Osteocyte (in vitro differentiated cells): ENCODE measurements around the gene SLC25A13. TPM values are rescaled to one million over a fixed set of nuclear protein-coding genes. Genes with fewer than 3 reads are reported as not detected.

ENCODE experiments used
- DNase-seq: peaks from one replicate; pipeline ENCODE4 v3.0.0; 2021; ENCODE audit warnings: mixed read lengths; ENCODE audit not compliant: unreplicated experiment; ENCODE audit errors: extremely low spot score
- H3K27ac Mint-ChIP-seq: one replicate; pipeline ENCODE4 v1.8.0; 2021; ENCODE audit warnings: mild to moderate bottlenecking, mixed read lengths; ENCODE audit not compliant: unreplicated experiment
- H3K27me3 Mint-ChIP-seq: one replicate; pipeline ENCODE4 v1.8.0; 2021; ENCODE audit warnings: mixed read lengths; ENCODE audit not compliant: unreplicated experiment
- H3K36me3 Mint-ChIP-seq: one replicate; pipeline ENCODE4 v1.8.0; 2021; ENCODE audit warnings: mixed read lengths; ENCODE audit not compliant: unreplicated experiment
- H3K4me1 Mint-ChIP-seq: one replicate; pipeline ENCODE4 v1.8.0; 2021; ENCODE audit warnings: mixed read lengths; ENCODE audit not compliant: unreplicated experiment
- H3K4me3 Mint-ChIP-seq: one replicate; pipeline ENCODE4 v1.8.0; 2021; ENCODE audit warnings: mild to moderate bottlenecking, moderate library complexity, mixed read lengths; ENCODE audit not compliant: unreplicated experiment
- H3K9me3 Mint-ChIP-seq: one replicate; pipeline ENCODE4 v1.8.0; 2021; ENCODE audit warnings: mixed read lengths; ENCODE audit not compliant: unreplicated experiment
- total RNA-seq: library from RNA; stranded (reverse); gene quantifications from 2 replicates; pipeline ENCODE4 v1.2.1, GENCODE V29; 2021
- TF ChIP-seq, protein P1 (sequence below): fragments of 200-600 bp; sonication (generic); IDR thresholded peaks from 2 replicates; pipeline ENCODE4 v1.5.0; 2021; ENCODE audit warnings: antibody characterized with exemption, mild to moderate bottlenecking, moderate library complexity

The SLC25A13 gene
- total RNA-seq, 1 donor from 2014 or later: 29.3 TPM

DNA sequence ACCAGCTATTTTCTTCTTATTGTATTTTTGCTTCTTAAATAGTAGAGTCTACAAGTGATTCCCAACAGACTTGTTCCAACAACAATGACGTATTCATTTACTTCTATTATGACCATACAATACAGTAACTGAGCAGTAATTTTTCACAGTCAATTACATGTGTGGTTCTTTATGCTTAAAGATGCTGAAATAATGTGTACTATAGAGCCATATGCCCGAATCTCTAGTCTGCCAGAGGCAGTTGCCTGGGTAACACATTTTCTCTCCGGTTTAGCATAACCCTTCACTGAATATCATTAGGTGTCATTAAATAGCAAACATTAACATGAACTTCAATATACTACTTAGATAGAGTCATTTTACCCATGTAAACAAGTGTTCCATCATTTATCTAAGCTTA is 75.0 kb downstream of the SLC25A13 start:
- H3K36me3 Mint-ChIP-seq: no peaks in the 10 kb centered on the region
- DNase-seq: no peak
- H3K4me3 Mint-ChIP-seq: no peak overlapping the region
- H3K9me3 Mint-ChIP-seq: peaks cover 7% of the 10 kb centered on the region
- no peaks in the 10 kb centered on the region for H3K4me1 Mint-ChIP-seq
- no peaks in the 10 kb centered on the region for H3K27me3 Mint-ChIP-seq
- TF ChIP-seq, protein P1, sequence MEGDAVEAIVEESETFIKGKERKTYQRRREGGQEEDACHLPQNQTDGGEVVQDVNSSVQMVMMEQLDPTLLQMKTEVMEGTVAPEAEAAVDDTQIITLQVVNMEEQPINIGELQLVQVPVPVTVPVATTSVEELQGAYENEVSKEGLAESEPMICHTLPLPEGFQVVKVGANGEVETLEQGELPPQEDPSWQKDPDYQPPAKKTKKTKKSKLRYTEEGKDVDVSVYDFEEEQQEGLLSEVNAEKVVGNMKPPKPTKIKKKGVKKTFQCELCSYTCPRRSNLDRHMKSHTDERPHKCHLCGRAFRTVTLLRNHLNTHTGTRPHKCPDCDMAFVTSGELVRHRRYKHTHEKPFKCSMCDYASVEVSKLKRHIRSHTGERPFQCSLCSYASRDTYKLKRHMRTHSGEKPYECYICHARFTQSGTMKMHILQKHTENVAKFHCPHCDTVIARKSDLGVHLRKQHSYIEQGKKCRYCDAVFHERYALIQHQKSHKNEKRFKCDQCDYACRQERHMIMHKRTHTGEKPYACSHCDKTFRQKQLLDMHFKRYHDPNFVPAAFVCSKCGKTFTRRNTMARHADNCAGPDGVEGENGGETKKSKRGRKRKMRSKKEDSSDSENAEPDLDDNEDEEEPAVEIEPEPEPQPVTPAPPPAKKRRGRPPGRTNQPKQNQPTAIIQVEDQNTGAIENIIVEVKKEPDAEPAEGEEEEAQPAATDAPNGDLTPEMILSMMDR: no peak
- no peak overlapping the region for H3K27ac Mint-ChIP-seq

DNA sequence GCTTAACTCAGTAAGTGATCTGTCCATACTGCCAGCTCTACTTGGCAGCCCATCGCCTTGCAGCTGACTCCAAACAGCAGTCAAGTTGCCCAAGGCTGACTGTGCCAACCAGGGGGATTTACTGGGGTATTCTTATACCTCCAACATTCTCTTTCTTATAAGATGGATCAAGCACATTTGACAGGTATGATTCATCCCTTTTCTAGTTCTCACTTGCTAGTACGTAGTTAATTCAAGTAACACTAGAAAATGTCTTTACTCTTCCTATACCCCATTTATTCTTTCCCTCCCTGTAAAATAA is 77.0 kb downstream of the SLC25A13 start:
- no peaks in the 10 kb centered on the region for H3K27me3 Mint-ChIP-seq
- TF ChIP-seq, protein P1: no peak
- DNase-seq: no peak
- no peak overlapping the region for H3K27ac Mint-ChIP-seq
- no peaks in the 10 kb centered on the region for H3K4me1 Mint-ChIP-seq
- no peaks in the 10 kb centered on the region for H3K36me3 Mint-ChIP-seq
- no peaks in the 10 kb centered on the region for H3K9me3 Mint-ChIP-seq
- no peak overlapping the region for H3K4me3 Mint-ChIP-seq

DNA sequence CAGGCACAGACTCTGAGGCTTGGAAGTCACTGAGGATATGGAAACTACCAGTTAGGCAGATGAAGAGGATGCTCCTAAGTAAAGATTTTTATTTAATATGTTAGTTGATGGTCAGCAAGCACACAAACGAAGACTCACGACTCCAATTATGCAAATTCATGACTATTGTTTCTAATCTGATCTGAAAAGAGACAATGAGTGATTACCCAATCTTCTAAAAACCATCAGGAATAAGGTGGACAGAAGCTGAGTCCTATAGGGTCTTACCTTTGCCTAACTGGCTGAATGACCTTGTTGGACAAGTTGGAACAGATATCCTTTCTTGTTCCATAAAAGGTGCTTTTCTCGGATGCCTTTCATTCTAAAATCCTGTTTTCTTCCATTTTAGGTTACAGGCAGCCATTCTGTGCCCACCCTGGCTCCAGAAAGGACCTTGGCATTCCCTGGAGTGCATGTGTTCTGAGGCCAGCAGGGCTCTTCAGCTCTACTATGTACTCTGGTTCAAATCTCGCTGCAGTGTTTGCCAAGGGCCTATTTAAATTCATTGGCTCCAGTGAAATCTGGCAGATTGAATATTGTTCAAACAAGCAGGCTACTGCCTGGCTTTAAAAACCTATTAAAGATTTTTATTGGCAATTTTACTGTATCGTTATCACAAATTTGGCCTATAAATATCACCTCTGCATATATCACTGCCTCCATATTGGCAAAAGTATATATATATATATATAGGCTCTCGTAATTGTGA is 77.5 kb downstream of the SLC25A13 start:
- no peak overlapping the region for H3K4me3 Mint-ChIP-seq
- H3K27me3 Mint-ChIP-seq: no peaks in the 10 kb centered on the region
- TF ChIP-seq, protein P1: no peak
- H3K27ac Mint-ChIP-seq: no peak overlapping the region
- peaks cover under 1% of the 10 kb centered on the region for H3K4me1 Mint-ChIP-seq
- no peaks in the 10 kb centered on the region for H3K36me3 Mint-ChIP-seq
- H3K9me3 Mint-ChIP-seq: no peaks in the 10 kb centered on the region
- no peak for DNase-seq

DNA sequence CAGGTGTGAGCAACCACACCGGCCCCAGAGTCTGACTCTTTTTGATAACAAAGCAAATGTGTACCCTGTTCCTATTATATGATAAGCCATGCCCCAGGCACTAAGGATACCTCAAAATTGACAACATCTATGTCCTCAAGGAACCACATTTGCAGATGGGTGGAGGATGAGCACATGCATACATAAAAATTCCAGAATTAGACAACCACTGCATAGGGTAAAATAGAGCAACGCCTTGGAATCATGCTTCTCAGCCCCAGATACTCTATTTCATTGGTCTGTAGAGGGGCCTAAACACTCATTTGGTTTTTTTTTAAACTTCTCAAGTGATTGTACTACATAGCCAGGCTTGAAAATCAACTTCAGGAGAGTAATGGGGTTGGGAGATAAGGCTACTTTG is 78.7 kb downstream of the SLC25A13 start:
- Mint-ChIP-seq H3K27ac (no peak overlapping the region), H3K9me3 (no peaks in the 10 kb centered on the region), H3K4me3 (no peak overlapping the region), H3K4me1 (peaks cover 6% of the 10 kb centered on the region), H3K36me3 (no peaks in the 10 kb centered on the region), H3K27me3 (no peaks in the 10 kb centered on the region)
- no peak for DNase-seq
- TF ChIP-seq, protein P1: no peak

DNA sequence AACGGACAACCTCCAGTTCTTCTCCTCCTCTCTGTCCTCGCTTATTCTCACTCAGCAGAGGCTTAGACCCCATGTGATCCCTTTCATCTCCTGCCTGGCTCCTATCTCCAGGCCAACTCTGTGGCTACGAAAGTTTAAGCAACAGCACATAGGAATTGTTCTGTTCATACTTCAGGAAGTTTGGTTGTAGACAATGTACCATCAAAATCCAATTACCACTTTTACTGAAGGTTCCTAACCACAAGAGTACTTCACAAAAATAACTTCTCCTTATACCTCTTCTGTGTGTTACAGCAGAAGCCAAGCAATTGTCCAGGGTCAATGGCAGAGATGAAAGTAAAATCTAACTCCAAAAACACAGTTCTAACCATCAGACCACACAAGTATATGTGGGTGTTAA is 80.0 kb downstream of the SLC25A13 start:
- Mint-ChIP-seq H3K27me3 (no peaks in the 10 kb centered on the region), H3K4me3 (no peak overlapping the region), H3K27ac (no peak overlapping the region), H3K9me3 (no peaks in the 10 kb centered on the region), H3K36me3 (peaks cover 3% of the 10 kb centered on the region), H3K4me1 (peaks cover 14% of the 10 kb centered on the region)
- no peak for DNase-seq
- TF ChIP-seq, protein P1: no peak
